Calu3 (cell line): Measurements from ENCODE around the gene MAST3. TPM values are rescaled to one million over a fixed set of nuclear protein-coding genes. Genes with fewer than 3 reads are reported as not detected.

Experiments
- BruUV-seq: library from RNA; stranded (reverse); fragments of 400-500 nt; replicated peaks from 2 replicates; lab custom pipeline; 2021; lab: Mats Ljungman, UMichigan
- CTCF ChIA-PET: fragments of 300-600 bp; sonication (Branson Sonifier 250); formaldehyde crosslinking; loops from one replicate; lab custom pipeline; 2022; ENCODE audit warnings: antibody characterized with exemption; lab: Charles Lee
- DNase-seq: peaks from one replicate; pipeline ENCODE4 v3.0.0; 2022
- H3K27ac Mint-ChIP-seq: one replicate; pipeline ENCODE4 v1.8.0; 2022; ENCODE audit warnings: mixed read lengths; ENCODE audit not compliant: unreplicated experiment
- H3K27me3 Mint-ChIP-seq: one replicate; pipeline ENCODE4 v1.8.0; 2022; ENCODE audit warnings: mixed read lengths; ENCODE audit not compliant: unreplicated experiment
- H3K36me3 Mint-ChIP-seq: one replicate; pipeline ENCODE4 v1.8.0; 2022; ENCODE audit warnings: mild to moderate bottlenecking, moderate library complexity, mixed read lengths; ENCODE audit not compliant: insufficient read depth, unreplicated experiment
- H3K4me1 Mint-ChIP-seq: one replicate; pipeline ENCODE4 v1.8.0; 2022; ENCODE audit warnings: mild to moderate bottlenecking, low read depth, mixed read lengths; ENCODE audit not compliant: unreplicated experiment
- H3K4me3 Mint-ChIP-seq: one replicate; pipeline ENCODE4 v1.8.0; 2022; ENCODE audit warnings: mild to moderate bottlenecking, low read depth, moderate library complexity, mixed read lengths; ENCODE audit not compliant: unreplicated experiment
- H3K9me3 Mint-ChIP-seq: one replicate; pipeline ENCODE4 v1.8.0; 2022; ENCODE audit warnings: low read depth, mixed read lengths; ENCODE audit not compliant: unreplicated experiment
- intact Hi-C: fragments of 100-400 bp; cut with micrococcal nuclease; formaldehyde crosslinking; loops from one replicate; pipeline ENCODE4 v1.10.0; 2022; ENCODE audit not compliant: unreplicated experiment
- total RNA-seq: library from RNA; stranded (reverse); gene quantifications from 2 replicates; pipeline ENCODE4 v1.2.3, GENCODE V29; 2022
- TF ChIP-seq, protein P1 (sequence below): fragments of 200-600 bp; IDR thresholded peaks from one replicate; pipeline ENCODE4 v1.8.0; 2022; ENCODE audit warnings: antibody characterized with exemption; ENCODE audit not compliant: unreplicated experiment

The MAST3 gene
- total RNA-seq, 1 experiment from 2014 or later = 5.9 TPM

DNA sequence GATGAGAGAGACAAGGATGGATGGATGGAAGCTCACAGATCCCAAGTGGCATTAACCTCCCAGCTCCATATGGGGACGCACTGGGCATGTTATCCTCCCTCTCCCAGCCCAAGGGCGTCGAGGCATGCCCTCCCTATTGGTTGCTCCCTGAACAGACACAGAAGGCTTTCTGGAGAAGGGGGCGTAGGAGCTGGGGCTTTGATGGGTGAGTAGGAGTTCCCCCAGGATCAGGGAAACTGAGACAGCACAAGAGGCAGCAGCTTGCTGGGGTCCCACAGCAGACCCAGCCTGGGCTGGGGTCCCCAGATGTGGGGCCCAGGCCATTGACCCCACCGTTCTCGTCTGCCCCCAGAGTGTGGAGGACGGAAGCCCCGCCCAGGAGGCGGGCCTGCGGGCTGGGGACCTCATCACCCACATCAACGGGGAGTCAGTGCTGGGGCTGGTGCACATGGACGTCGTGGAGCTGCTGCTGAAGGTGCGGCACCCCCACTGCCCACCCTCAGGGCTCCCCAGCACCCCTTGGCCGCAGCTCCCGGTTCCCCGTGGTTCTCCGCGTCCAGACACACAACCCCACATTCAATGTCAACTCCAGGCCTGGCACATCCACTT is 47.9 kb downstream of the MAST3 start:
- TF ChIP-seq, protein P1, sequence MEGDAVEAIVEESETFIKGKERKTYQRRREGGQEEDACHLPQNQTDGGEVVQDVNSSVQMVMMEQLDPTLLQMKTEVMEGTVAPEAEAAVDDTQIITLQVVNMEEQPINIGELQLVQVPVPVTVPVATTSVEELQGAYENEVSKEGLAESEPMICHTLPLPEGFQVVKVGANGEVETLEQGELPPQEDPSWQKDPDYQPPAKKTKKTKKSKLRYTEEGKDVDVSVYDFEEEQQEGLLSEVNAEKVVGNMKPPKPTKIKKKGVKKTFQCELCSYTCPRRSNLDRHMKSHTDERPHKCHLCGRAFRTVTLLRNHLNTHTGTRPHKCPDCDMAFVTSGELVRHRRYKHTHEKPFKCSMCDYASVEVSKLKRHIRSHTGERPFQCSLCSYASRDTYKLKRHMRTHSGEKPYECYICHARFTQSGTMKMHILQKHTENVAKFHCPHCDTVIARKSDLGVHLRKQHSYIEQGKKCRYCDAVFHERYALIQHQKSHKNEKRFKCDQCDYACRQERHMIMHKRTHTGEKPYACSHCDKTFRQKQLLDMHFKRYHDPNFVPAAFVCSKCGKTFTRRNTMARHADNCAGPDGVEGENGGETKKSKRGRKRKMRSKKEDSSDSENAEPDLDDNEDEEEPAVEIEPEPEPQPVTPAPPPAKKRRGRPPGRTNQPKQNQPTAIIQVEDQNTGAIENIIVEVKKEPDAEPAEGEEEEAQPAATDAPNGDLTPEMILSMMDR = no peak
- H3K4me1 Mint-ChIP-seq = no peaks in the 10 kb centered on the region
- H3K27me3 Mint-ChIP-seq = no peaks in the 10 kb centered on the region
- DNase-seq = no peak
- BruUV-seq = no TSS peak
- no peak overlapping the region for H3K4me3 Mint-ChIP-seq
- H3K27ac Mint-ChIP-seq = no peak overlapping the region
- peaks cover 5% of the 10 kb centered on the region for H3K36me3 Mint-ChIP-seq
- intact Hi-C loops = no loop called here
- H3K9me3 Mint-ChIP-seq = no peaks in the 10 kb centered on the region
- CTCF ChIA-PET = no interaction called here

DNA sequence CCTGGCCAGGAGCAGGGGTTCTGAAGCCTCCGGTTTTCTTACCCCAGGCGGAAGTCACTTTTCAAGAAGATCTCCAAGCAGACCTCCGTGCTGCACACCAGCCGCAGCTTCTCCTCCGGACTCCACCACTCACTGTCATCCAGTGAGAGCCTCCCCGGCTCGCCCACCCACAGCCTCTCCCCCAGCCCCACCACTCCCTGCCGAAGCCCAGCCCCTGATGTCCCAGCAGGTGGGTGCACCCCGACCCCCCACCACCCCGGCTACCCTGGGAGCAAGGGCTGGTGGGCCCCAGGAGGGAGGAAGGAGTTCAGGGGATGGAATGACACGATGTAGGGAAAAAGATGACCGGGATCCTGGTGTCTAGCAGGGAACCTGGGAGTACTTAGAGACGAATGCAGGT is 49.8 kb downstream of the MAST3 start:
- Mint-ChIP-seq H3K4me1 (peaks cover 5% of the 10 kb centered on the region), H3K9me3 (no peaks in the 10 kb centered on the region), H3K36me3 (peaks cover 12% of the 10 kb centered on the region), H3K4me3 (no peak overlapping the region), H3K27ac (no peak overlapping the region), H3K27me3 (no peaks in the 10 kb centered on the region)
- no peak for DNase-seq
- intact Hi-C loops = no loop called here
- BruUV-seq = no TSS peak
- CTCF ChIA-PET = no interaction called here
- TF ChIP-seq, protein P1 = no peak

DNA sequence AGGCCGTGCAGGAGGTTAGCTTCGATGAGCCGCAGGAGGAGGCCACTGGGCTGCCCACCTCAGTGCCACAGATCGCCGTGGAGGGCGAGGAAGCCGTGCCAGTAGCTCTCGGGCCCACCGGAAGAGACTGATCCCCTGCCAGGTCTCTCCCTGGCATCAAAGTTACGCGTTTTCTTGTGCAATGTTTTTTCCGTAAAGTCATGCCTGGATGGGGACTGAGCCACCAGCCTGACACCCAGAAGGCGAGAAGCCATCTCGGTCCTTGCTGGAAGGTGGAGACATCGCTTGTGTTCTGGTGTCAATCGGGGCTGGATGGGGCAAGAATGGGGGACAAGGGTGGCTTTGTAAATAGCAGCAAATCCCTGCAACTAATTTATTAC is 52.0 kb downstream of the MAST3 start:
- no TSS peak for BruUV-seq
- intact Hi-C loops = no loop called here
- no peak for DNase-seq
- Mint-ChIP-seq H3K4me3 (no peak overlapping the region), H3K9me3 (no peaks in the 10 kb centered on the region), H3K36me3 (peaks cover 31% of the 10 kb centered on the region), H3K27ac (no peak overlapping the region), H3K27me3 (no peaks in the 10 kb centered on the region), H3K4me1 (peaks cover 18% of the 10 kb centered on the region)
- TF ChIP-seq, protein P1 = no peak
- CTCF ChIA-PET = no interaction called here

DNA sequence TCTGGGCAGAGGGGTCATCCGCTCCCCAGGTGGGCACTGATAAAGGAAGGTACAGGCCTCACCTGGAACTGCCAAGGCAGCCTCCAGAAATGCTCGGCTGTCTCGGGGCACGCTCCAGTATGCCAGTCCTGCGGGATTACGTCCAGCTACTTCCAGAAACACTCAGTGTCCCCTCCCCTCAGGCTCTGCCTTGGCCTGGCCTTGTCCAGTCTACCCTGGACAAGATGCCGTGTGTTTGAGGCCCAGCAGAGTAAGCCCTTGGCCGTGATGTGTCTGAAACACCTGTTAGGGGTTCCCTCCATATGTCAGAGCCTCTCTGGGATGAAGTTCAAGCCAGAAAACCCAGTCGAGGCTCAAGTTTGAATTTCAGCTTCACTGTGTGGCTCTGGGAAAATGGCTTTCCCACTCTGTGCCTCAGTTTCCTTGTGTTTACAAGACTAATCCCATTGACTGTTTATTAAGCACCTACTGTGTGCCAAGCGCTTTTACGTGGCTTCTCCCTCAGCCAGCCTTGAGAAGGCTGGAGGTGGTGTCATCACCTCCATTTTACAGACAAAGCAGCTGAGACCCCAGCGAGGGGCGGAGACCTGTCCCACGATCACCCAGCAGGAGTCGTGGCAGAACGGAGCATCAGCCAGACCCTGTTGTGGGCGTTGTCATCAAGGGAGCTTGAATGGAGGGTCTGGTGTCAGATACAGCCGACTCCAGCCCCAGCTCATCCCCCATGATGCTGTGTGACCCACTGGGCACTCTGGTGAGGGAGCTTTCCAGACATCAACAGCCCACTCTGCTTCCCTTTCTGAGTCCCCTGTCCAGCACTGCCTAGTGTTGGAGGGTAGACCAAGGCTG is 53.4 kb downstream of the MAST3 start:
- CTCF ChIA-PET = interaction anchor here (2.6 kb wide), 1 partner anchor 39 kb away, joined by 20 read pairs; no protein-coding TSS in a partner anchor
- no TSS peak for BruUV-seq
- H3K4me1 Mint-ChIP-seq = peaks cover 20% of the 10 kb centered on the region
- H3K9me3 Mint-ChIP-seq = no peaks in the 10 kb centered on the region
- intact Hi-C loops = loop anchor here (5.0 kb wide), 1 partner anchor 39 kb away; no protein-coding TSS in a partner anchor
- H3K27me3 Mint-ChIP-seq = no peaks in the 10 kb centered on the region
- DNase-seq = no peak
- no peak overlapping the region for H3K27ac Mint-ChIP-seq
- H3K36me3 Mint-ChIP-seq = peaks cover 29% of the 10 kb centered on the region
- TF ChIP-seq, protein P1 = no peak
- peak overlapping the region; percentile 90 for H3K4me3 Mint-ChIP-seq
